Amniotic stem cell (primary cell): Measurements from ENCODE around the gene ZNF581.

Experiments used
- DNase-seq: peaks from one replicate; lab custom pipeline; 2025; lab: John Stamatoyannopoulos, UW

The ZNF581 gene

DNA sequence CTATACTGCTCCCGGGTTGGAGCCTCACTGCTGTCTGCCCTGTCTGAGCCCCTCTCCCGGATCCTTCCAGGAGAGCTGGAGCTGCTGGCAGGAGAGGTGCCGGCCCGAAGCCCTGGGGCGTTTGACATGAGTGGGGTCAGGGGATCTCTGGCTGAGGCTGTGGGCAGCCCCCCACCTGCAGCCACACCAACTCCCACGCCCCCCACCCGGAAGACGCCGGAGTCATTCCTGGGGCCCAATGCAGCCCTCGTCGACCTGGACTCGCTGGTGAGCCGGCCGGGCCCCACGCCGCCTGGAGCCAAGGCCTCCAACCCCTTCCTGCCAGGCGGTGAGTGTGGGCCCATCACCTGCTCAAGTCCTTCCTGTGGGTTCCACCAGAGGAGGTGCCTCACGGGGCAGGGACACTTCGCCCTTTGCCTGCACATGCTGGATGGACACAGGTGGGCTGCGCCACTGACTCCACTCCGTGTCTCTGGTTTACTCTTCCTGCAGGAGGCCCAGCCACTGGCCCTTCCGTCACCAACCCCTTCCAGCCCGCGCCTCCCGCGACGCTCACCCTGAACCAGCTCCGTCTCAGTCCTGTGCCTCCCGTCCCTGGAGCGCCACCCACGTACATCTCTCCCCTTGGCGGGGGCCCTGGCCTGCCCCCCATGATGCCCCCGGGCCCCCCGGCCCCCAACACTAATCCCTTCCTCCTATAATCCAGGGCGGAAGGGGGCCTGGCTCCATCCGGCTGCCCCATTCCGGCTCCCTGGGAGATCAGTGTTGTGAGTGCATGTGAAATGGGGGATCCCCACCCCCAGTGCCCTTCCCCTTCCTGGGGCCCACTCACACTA, 51.4 kb downstream of the ZNF581 start:
- DNase-seq: no peak
